HG02885 (cell line): Measurements from ENCODE around the gene NELFCD.
A peak's percentile ranks its signal among the peaks of the same experiment; 100 is the strongest.
"Not testable (repeated sequence)": the region's sequence is repeated elsewhere in the genome, so short reads cannot be mapped to it uniquely, and the experiment has no call there.

ENCODE experiments used
- ATAC-seq: cut with Tn5 transposase; IDR thresholded peaks from one replicate; pipeline ENCODE4 v1.9.1; 2021; ENCODE audit warnings: mild to moderate bottlenecking; ENCODE audit not compliant: unreplicated experiment, poor library complexity

Gene NELFCD

GRCh38 chr20:59020938-59021551 lies 40.0 kb downstream of the NELFCD start:
- no peak for ATAC-seq

DNA sequence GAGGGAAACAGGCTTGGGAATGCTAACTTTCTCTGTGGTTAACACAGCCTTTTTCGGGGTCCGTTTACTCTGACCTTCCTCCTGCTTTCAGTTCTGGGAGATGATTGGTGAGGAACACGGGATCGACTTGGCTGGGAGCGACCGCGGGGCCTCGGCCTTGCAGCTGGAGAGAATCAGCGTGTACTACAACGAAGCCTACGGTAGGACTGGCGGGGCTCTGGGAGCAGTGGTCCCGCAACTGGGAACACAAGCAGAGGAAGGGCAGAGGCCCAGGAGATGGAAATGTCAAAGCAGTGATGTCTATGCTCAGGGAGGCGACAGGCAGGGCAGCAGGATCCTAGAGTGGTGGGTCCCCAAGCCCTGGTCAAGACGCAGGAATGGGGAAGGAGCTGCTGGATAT lies 41.7 kb downstream of the NELFCD start:
- ATAC-seq: no peak

DNA sequence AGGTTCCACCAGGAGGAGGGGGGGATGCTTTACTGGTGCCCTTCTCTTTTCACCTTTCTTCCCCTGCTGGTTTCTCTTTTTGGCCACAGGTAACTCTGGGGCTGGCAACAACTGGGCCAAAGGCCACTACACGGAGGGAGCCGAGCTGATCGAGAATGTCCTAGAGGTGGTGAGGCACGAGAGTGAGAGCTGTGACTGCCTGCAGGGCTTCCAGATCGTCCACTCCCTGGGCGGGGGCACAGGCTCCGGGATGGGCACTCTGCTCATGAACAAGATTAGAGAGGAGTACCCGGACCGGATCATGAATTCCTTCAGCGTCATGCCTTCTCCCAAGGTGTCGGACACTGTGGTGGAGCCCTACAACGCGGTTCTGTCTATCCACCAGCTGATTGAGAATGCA lies 42.6 kb downstream of the NELFCD start:
- ATAC-seq: no peak

DNA sequence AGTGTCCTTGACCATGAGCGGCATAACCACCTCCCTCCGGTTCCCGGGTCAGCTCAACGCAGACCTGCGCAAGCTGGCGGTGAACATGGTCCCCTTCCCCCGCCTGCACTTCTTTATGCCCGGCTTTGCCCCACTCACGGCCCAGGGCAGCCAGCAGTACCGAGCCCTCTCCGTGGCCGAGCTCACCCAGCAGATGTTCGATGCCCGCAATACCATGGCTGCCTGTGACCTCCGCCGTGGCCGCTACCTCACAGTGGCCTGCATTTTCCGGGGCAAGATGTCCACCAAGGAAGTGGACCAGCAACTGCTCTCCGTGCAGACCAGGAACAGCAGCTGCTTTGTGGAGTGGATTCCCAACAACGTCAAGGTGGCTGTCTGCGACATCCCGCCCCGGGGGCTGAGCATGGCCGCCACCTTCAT lies 43.1 kb downstream of the NELFCD start:
- no peak for ATAC-seq

DNA sequence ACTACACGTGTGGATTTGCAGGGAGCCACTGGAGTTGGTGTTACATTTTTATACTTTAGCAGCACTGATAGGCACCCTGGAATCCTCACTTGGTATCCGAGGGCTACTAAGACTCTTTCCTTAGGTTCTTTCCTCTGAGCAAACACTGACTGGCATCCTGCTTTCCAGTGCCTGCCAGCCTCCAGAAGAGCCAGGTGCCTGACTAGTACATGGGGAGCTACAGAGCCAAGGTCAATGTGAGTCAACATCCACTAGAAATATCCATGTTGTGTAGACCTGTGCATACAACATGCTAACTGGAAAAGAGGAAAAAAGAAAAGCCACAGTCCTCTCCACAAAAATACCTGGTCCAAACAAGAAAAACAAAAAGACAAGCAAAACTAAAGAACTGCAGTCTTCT lies 44.0 kb downstream of the NELFCD start:
- no peak for ATAC-seq

- no peak for ATAC-seq
Measured at GRCh38 chr20:59025511-59025910, 44.5 kb downstream of the NELFCD start.

DNA sequence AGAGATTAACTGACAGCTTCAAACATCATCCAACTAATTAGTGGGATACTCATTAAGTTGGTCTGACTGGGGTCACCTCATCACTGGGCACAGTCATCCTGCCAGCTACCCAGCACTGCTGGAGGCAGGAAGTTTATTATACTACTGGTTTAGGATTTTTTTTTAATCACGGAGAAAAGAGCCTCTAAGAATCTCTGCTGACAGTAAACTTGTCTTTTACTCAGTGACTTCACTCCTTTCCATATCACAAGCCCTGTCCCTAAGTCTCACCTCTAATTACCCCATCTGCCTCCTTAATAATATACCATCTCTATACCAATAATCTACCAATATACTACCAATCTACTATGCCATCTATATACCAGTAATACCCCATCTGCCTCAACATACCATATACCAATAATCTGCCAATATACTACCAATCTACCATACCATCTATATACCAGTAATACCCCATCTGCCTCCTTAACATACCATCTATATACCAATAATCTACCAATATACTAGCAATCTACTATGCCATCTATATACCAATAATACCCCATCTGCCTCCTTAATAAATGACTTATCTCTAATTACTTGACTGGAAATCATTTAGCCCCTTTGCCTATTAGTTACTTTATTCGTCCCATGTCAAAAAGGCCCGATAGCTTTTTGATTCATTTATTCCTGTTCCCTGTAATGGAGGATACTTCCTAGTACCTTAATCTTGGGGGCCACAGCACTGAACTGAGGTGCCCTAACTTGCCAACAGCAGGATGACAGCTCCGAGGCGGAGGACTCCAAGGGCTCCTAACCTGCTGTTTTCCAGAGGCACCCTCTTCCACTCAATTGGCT lies 46.1 kb downstream of the NELFCD start:
- ATAC-seq: no peak

- no peak for ATAC-seq
Measured at GRCh38 chr20:59027741-59028320, 46.8 kb downstream of the NELFCD start.

GRCh38 chr20:59028812-59029211 lies 47.8 kb downstream of the NELFCD start:
- no peak for ATAC-seq

DNA sequence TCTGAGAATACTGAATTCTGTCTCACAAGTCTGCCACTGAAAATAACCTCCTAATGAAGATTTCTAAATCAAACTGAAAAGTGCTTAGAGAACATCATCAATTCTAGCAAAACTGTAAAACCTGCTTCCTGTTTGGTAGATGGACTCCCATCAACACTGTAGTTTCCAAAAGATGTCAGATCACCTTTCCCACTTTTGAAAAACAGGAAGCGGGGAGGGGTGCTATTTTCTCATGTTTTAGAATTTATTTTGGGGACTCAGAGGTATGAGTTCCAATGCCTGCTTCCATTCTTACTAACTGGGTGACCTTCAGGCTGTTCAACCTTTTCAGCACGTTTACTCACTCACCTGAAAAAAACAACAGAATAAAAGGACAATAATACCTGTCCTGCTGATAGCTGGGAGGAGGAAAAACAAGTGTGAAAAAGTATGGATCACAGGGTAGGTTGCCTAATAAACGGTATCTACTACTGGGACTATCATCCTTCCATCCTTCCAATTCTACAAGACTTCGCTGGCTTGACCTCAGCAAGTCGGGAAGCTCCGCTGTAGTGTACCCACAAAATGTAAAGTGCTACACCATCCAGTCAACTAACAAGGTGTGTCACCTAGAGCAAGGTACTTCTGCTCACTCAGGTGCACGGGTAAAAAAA lies 50.0 kb downstream of the NELFCD start:
- no peak for ATAC-seq

- no peak for ATAC-seq
Measured at GRCh38 chr20:59031564-59032022, 50.5 kb downstream of the NELFCD start.

GRCh38 chr20:59032023-59032712 lies 51.1 kb downstream of the NELFCD start, which contains the start of gene ATP5F1E:
Gene ATP5F1E (minus strand): TSS chr20:59032335. CDS start chr20:59032251, 84 bp downstream.
- ATAC-seq: peak; percentile 95

DNA sequence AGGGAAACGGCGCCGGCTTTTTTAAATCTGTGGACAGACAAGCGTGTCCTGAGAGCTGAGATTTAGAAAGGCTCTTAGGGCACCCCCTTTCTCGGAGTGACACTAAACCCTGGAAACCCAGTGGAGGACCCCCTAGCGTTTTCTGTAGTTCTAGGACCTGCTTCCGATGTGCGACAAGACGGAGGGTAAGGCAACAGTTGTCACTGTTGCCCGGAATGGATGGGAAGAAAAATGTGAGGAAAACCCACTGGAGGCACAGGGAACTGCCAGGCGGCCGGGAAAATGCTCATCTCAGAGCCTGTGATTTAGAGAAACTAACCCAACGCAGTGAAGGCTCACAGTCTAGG lies 51.6 kb downstream of the NELFCD start:
- ATAC-seq: no peak

- no peak for ATAC-seq
Measured at GRCh38 chr20:59033093-59033492, 52.0 kb downstream of the NELFCD start.

DNA sequence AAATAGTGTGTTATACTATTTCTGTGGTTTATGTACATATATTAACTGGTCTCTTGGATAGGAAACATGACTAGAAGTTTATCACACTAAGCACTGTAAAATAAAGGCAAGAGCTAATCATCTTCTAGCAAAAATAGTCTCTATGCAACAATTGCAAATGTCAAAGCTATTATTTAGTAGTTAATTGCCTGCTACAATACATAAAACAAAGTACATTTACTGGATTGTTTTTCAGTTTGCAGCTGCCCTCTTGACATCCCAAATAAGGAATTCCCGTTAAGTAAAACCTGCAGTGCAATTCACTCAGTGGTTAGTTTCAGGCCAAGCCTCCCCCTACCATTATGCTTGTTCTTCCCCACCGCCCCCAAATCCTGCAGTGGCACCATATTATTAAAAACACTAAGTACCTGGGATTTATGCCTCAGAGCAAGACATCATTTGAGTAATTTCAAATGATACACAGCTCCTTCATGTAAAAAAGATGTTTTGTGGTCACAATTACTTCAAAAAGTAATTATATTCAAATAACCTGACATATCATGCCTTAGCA lies 52.6 kb downstream of the NELFCD start:
- no peak for ATAC-seq

DNA sequence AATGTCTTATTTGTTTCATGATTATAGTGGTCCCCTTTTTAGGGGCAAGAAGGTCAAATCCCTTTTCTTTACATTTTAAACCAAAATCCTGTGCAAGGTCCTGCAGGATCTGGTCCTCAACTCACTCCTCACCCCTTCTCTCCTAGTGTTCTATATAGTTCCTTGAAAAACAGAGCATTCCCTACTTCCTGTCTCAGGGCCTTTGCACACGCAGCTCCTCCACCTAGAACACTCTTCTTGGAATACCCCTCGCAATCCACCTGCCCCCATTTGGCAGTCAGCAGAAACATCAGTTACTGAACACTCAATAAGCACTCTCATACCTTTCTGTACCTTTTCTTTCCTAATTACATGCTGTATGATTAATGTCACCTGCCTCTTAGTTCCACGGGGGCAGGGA lies 54.3 kb downstream of the NELFCD start:
- no peak for ATAC-seq

DNA sequence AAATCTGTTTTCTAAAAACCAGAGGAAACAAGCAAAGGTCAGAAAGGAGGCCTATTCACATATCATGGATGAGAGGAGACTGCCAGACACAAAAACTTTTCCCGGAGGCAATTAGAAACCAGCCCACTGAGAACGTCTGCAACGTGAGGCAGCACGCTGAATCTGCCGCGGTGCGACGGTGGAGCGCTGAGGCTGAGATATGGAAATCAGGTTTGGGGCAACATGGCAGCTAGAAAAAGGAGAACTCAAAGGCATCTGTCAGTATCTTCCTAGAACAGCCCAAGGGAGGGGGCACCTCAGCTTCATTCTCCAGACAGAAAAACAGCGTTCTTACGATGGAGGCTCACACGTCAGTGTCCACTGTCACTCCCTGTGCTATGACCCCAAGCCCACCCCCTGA lies 56.3 kb downstream of the NELFCD start:
- no peak for ATAC-seq

GRCh38 chr20:59039233-59039632 lies 58.2 kb downstream of the NELFCD start:
- ATAC-seq: no peak

DNA sequence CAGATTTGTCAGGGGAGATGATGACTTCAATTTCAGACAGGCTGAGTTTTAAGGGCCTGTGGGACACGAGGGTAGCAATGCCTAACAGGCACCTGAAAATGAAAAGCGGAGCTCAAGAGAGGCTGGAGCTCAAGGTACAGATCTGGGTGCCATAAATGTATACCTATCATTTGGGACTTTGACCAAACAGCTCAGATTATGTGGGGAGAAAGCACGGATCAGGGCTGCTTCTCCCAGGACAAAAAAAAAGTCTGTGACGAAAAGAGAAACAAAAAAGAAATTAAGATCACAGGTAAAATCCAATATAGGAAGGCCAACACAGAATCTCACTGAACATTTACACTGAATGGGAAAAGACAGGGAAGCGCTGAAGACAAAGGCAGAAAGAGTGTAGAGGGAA lies 59.6 kb downstream of the NELFCD start:
- no peak for ATAC-seq

DNA sequence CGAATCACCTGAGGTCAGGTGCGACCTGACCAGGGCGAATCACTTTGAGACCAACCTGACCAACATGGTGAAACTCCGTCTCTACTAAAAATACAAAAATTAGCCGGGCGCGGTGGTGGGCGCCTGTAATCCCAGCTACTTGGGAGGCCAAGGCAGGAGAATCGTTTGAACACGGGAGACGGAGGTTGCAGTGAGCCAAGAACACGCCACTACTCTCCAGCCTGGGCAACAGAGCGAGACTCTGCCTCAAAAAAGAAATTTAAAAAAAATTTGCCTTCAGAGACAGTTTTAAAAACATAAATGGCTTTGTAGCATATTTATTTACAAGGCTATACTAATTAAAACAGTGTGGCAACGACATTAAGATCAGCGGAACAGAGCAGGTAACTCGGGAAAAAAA lies 60.4 kb downstream of the NELFCD start:
- not testable (repeated sequence) for ATAC-seq
